GM10248 (cell line): ENCODE results near the gene GOLGA2.

Experiments
- CTCF ChIA-PET: fragments of 300-600 bp; sonication (Branson Sonifier 250); formaldehyde crosslinking; extraction: SDS; loops from one replicate; lab custom pipeline; 2021; ENCODE audit warnings: antibody characterized with exemption; lab: Yijun Ruan, JAX
- POLR2A ChIA-PET: fragments of 350-650 bp; sonication (Branson Sonifier 250); formaldehyde crosslinking; extraction: SDS; loops from one replicate; lab custom pipeline; 2020; ENCODE audit warnings: antibody characterized with exemption; lab: Yijun Ruan, JAX
- DNase-seq: peaks from one replicate; pipeline ENCODE4 v3.0.0; 2012; ENCODE audit errors: extremely low spot score
- TF ChIP-seq, protein P1 (sequence below): IDR thresholded peaks from 2 replicates; pipeline ENCODE4 v1.5.1; 2012; ENCODE audit warnings: mild to moderate bottlenecking, low read depth; ENCODE audit errors: extremely low read depth, missing control alignments, control extremely low read depth

The GOLGA2 gene, protein sequence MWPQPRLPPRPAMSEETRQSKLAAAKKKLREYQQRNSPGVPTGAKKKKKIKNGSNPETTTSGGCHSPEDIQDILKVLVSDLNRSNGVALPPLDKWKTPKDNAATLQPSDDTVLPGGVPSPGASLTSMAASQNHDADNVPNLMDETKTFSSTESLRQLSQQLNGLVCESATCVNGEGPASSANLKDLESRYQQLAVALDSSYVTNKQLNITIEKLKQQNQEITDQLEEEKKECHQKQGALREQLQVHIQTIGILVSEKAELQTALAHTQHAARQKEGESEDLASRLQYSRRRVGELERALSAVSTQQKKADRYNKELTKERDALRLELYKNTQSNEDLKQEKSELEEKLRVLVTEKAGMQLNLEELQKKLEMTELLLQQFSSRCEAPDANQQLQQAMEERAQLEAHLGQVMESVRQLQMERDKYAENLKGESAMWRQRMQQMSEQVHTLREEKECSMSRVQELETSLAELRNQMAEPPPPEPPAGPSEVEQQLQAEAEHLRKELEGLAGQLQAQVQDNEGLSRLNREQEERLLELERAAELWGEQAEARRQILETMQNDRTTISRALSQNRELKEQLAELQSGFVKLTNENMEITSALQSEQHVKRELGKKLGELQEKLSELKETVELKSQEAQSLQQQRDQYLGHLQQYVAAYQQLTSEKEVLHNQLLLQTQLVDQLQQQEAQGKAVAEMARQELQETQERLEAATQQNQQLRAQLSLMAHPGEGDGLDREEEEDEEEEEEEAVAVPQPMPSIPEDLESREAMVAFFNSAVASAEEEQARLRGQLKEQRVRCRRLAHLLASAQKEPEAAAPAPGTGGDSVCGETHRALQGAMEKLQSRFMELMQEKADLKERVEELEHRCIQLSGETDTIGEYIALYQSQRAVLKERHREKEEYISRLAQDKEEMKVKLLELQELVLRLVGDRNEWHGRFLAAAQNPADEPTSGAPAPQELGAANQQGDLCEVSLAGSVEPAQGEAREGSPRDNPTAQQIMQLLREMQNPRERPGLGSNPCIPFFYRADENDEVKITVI

DNA sequence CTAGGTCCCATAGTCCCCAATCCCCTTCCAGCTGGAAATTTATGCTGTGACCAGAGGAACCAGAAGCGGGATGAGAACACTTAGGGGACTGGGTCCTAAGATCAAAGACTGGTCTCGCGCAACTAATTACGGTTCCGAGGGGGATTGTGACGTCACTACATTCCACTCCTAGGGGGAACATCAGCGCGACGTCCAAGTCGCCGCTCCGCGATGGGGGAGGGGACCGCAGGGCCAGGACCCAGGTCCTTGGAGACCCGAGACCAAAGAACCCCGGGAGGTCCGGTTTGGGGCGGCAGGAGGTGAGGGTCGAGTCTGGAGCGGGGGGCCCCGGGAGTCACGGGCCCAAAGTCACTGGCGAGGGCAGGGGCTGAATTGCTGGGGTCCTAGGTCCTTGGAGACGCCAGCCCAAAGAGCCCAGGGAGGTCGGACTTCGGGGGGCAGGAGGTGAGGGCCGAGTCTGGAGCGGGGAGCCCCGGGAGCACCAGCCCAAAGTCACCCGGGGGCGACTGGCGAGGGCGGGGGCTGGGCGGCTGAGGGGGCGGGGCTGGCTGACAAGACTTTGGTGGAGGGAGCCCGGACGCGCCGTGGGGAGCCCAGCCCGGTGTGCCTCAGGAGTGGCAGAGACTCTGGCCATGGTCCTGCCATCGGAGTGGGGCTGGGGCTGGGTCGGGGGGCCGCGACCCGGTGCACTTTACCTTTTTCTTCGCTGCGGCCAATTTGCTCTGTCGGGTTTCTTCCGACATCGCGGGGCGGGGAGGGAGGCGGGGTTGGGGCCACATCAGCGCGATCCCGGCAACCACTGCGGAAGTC lies at the start of gene GOLGA2:
Gene GOLGA2, minus strand, starts transcription at position 810 of the 810 bp plus-strand sequence. Its CDS starts 31 bp downstream, at position 779.
- CTCF ChIA-PET = interaction anchor here (1.2 to 3.2 kb wide), 3 partner anchors 13 to 21 kb away, joined by 3 to 12 read pairs (median 7); no protein-coding TSS in a partner anchor
- peak; percentile 84 for DNase-seq
- POLR2A ChIA-PET = interaction anchor here (0.6 to 1.1 kb wide), 5 partner anchors 21 to 362 kb away, joined by 3 to 6 read pairs (median 3); no protein-coding TSS in a partner anchor
- TF ChIP-seq, protein P1, sequence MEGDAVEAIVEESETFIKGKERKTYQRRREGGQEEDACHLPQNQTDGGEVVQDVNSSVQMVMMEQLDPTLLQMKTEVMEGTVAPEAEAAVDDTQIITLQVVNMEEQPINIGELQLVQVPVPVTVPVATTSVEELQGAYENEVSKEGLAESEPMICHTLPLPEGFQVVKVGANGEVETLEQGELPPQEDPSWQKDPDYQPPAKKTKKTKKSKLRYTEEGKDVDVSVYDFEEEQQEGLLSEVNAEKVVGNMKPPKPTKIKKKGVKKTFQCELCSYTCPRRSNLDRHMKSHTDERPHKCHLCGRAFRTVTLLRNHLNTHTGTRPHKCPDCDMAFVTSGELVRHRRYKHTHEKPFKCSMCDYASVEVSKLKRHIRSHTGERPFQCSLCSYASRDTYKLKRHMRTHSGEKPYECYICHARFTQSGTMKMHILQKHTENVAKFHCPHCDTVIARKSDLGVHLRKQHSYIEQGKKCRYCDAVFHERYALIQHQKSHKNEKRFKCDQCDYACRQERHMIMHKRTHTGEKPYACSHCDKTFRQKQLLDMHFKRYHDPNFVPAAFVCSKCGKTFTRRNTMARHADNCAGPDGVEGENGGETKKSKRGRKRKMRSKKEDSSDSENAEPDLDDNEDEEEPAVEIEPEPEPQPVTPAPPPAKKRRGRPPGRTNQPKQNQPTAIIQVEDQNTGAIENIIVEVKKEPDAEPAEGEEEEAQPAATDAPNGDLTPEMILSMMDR = no peak

DNA sequence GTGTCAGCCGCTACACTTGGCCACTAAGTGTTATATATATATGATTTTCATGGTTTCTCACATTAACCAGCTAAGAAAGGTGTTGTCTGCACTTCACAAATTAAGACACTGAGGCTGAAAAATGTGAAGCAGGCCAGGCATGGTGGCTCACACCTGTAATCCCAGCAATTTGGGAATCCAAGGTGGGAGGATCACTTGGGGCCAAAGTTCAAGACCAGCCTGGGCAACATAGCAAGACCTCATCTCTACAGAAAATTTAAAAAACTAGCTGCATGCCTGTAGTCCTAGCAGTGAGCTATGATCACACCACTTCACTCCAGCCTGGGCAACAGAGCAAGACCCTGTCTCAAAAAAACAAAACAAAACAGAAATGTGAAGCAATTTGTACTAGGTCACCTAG lies 48.6 kb upstream of the GOLGA2 start:
- ChIA-PET CTCF (interaction anchor here (1.3 to 2.4 kb wide), 3 partner anchors 17 to 115 kb away, joined by 3 to 10 read pairs (median 5); no protein-coding TSS in a partner anchor), POLR2A (interaction anchor here (0.6 kb wide), 1 partner anchor 315 kb away, joined by 3 read pairs; no protein-coding TSS in a partner anchor)
- DNase-seq = no peak
- TF ChIP-seq, protein P1 = no peak

DNA sequence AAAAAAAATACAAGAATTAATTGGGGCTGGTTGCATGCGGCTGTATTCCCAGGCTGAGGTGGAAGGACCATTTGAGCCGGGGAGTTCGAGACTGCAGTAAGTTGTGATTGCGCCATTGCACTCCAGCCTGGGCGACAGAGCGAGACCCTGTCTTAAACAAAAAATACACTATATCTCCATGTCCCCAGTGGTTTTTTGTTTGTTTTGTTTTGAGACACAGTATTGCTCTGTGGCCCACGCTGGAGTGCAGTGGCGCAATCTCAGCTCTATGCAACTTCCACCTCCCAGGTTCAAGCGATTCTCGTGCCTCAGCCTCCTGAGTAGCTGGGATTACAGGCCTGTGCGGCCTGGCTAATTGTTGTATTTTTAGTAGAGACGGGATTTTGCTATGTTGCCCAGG lies 48.0 kb upstream of the GOLGA2 start:
- TF ChIP-seq, protein P1 = no peak
- DNase-seq = no peak
- POLR2A ChIA-PET = interaction anchor here (0.6 kb wide), 1 partner anchor 315 kb away, joined by 3 read pairs; no protein-coding TSS in a partner anchor
- CTCF ChIA-PET = interaction anchor here (2.4 kb wide), 1 partner anchor 38 kb away, joined by 10 read pairs; no protein-coding TSS in a partner anchor

DNA sequence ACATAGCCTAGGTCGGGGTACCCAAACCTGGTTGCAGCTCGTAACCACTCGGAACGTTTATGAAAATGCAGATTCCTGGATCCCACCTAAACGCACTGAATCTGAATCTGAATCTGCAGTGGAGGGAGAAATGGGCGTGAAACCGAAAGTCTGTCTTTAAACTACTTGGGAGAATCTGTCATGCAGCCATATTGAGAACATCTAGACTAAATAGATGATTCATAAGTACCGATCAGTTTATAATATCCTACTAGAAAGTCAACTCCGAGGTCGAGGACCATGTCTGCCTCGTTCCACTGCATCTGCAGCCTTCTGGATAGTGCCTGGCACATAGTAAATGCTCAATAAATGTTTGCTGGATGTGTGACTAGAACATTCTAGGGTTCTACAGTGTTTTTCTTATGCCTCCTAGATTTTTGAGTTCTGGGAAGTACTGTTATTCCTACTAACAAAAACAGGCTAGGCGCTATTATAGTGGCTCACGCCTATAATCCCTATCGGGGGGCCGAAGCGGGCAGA lies 47.5 kb upstream of the GOLGA2 start:
- CTCF ChIA-PET = interaction anchor here (2.4 kb wide), 1 partner anchor 39 kb away, joined by 10 read pairs; no protein-coding TSS in a partner anchor
- DNase-seq = no peak
- POLR2A ChIA-PET = interaction anchor here (0.5 kb wide), 1 partner anchor 10 kb away, joined by 4 read pairs; no protein-coding TSS in a partner anchor
- TF ChIP-seq, protein P1 = no peak

DNA sequence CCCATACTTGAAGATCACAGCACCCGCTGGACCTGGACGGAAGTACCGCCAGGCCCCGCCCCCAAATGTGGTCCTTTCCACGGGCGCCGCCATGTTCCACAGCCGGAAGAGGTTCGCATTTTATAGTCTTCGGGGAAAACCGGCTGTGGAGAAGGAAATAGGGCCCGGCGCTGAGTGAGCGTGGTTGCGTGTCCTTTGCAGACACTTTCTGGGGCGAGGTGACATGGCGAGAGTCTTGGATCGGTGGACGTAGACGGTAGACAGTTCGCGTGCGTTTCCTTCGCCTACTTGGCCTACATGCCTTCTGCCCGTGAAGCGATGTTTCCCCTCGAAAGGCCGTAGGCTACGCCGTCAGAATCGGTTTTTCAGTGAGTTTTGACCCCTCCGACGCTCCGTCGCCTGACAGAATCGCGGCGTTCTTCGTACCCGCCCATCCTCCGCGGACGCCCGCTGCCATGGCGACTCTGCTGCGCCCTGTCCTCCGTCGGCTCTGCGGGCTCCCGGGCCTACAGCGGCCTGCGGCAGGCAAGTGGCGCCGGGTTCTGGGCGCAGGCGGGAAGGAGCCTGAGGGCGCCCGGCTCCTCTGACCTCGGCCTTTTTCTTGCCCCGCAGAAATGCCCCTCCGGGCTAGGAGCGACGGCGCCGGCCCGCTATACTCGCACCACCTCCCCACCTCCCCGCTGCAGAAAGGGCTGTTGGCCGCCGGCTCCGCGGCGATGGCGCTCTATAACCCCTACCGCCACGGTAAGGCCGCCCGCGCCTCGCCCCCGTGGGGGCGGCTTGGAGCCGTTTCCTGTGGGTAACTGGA lies 46.8 kb upstream of the GOLGA2 start, which contains the start of the genes COQ4 and TRUB2:
Gene COQ4, plus strand, starts transcription at position 436 of the 808 bp plus-strand sequence. Its CDS starts 20 bp downstream, at position 456.
Gene TRUB2, minus strand, starts transcription at position 44 of the 808 bp plus-strand sequence. Its CDS starts 39 bp downstream, at position 5.
- TF ChIP-seq, protein P1 = no peak
- peak; percentile 96 for DNase-seq
- CTCF ChIA-PET = interaction anchor here (1.3 to 1.5 kb wide), 2 partner anchors 14 to 40 kb away, joined by 3 to 4 read pairs; no protein-coding TSS in a partner anchor
- POLR2A ChIA-PET = no interaction called here
